Subcutaneous adipose tissue (tissue), 4 donors: ENCODE results near the gene STX11. TPM values are rescaled to one million over a fixed set of nuclear protein-coding genes. Genes with fewer than 3 reads are reported as not detected.

Experiments
- CTCF ChIP-seq: fragments of 450-650 bp; IDR thresholded peaks from one replicate; pipeline ENCODE4 v1.5.1; 2016; ENCODE audit warnings: low read depth, mild to moderate bottlenecking, control low read depth, antibody characterized with exemption, moderate library complexity
- total RNA-seq, 4 donors: library from RNA; depleted of rRNA; stranded (reverse); fragments of >200 nt; gene quantifications; one replicate each; pipeline ENCODE4 v1.1.0, GENCODE V29; 2016

Gene STX11
- total RNA-seq, 4 donors from 2014 or later = 42.6 to 103 (median 48.3) TPM

GRCh38 chr6:144194293-144194810 lies 44.0 kb downstream of the STX11 start:
- no peak for TF ChIP-seq CTCF

DNA sequence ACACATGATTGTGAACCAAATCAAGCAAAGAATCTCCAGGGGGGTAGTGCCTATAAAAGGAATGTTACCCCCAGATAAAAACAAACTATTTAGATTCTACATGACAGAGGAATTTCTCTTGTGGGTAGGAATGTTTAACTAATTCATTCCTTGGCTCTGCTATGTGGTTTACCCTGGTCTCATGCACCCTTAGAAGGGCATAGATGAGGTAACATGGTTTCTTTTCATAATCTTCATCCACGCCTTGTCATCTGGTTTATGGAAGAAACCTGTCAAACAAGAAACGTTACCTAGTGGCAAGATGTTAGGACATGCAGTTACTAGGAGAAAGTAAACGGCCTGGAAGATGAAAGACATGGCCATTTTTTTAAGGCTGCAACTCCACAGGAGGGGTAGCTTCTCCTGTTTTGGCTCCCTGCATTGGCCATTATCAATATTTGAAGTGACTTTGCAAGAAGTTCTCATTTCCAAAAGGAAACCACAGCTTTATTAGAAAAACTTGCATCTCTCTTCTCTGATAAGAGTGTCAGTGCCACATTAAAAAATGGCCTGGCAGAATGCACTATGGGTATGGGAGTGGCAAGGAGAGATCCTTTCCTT lies 45.5 kb downstream of the STX11 start:
- no peak for TF ChIP-seq CTCF

GRCh38 chr6:144197919-144198318 lies 47.6 kb downstream of the STX11 start:
- TF ChIP-seq CTCF = no peak

- TF ChIP-seq CTCF = no peak
Observed at GRCh38 chr6:144202879-144203468, 52.7 kb downstream of the STX11 start.

DNA sequence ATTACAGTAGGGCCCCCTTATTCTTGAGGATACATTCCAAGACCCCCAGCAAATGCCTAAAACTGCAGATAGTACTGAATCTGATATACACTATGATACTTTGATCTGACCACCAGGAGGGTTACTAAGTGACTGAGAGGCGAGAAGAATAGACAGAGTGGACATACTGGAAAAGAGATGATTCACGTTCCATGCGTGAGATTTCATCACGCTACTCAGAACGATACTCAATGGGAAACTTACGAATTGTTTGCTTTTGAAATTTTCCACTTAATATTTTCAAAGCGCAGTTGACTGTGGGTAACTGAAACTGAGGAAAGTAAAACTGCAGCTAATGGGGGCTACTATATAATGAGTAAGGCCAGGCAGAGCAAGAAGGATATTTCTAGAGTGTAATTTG lies 60.8 kb downstream of the STX11 start:
- no peak for TF ChIP-seq CTCF

- no peak for TF ChIP-seq CTCF
Observed at GRCh38 chr6:144213315-144213714, 63.0 kb downstream of the STX11 start.

DNA sequence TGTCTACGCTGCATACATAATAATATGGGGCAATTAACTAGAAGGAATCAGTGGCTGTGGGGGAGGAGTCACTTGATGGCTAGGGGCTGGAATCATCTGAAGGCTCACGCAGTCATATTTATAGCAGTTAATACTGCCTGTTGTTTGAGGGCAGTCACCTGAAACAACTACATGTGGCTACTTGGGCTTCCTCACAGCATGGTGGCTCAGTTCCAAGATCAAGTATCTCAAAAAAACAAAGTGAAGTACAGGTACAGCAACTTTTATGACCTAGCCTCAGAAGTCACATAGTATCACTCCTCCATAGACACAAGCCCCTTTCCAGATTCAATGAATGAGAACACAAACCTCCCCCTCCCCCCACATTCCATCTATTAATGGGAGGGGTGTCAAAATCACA lies 63.7 kb downstream of the STX11 start:
- TF ChIP-seq CTCF = no peak
